WTC11 (cell line): ENCODE data around the gene LTBP4.

Experiments
- AFF4 ChIP-seq: sonication (generic); formaldehyde crosslinking; IDR thresholded peaks from 2 replicates; pipeline ENCODE4 v1.8.1; 2023; ENCODE audit warnings: mild to moderate bottlenecking, missing genetic modification reagents, borderline replicate concordance
- ATF1 ChIP-seq: sonication (generic); formaldehyde crosslinking; IDR thresholded peaks from 2 replicates; pipeline ENCODE4 v1.8.1; 2023; ENCODE audit warnings: mild to moderate bottlenecking, moderate library complexity, missing genetic modification reagents
- ATF3 ChIP-seq: sonication (generic); formaldehyde crosslinking; conservative IDR thresholded peaks from 2 replicates; pipeline ENCODE4 v1.8.1; 2022; ENCODE audit warnings: mild to moderate bottlenecking, missing genetic modification reagents
- CTCF ChIP-seq: fragments of 200-600 bp; IDR thresholded peaks from 2 replicates; pipeline ENCODE4 v1.8.0; 2022; ENCODE audit warnings: antibody characterized with exemption
- FOXJ3 ChIP-seq: sonication (generic); formaldehyde crosslinking; IDR thresholded peaks from 2 replicates; pipeline ENCODE4 v1.9.0; 2021; ENCODE audit warnings: missing genetic modification reagents, mild to moderate bottlenecking, borderline replicate concordance
- GABPB1 ChIP-seq: sonication (generic); formaldehyde crosslinking; IDR thresholded peaks from 2 replicates; pipeline ENCODE4 v1.8.1; 2023; ENCODE audit warnings: mild to moderate bottlenecking, missing genetic modification reagents
- GRHL2 ChIP-seq: fragments of 250-450 bp; sonication (Bioruptor Pico); IDR thresholded peaks from 2 replicates; pipeline ENCODE4 v1.8.0; 2022; ENCODE audit warnings: mild to moderate bottlenecking, moderate library complexity; ENCODE audit not compliant: insufficient replicate concordance, severe bottlenecking
- HMGXB4 ChIP-seq: sonication (generic); formaldehyde crosslinking; IDR thresholded peaks from 2 replicates; pipeline ENCODE4 v1.8.1; 2023; ENCODE audit warnings: mild to moderate bottlenecking, moderate library complexity, missing genetic modification reagents
- SP1 ChIP-seq: sonication (generic); formaldehyde crosslinking; conservative IDR thresholded peaks from 2 replicates; pipeline ENCODE4 v1.8.1; 2022; ENCODE audit warnings: missing genetic modification reagents
- TP53 ChIP-seq: sonication (generic); formaldehyde crosslinking; IDR thresholded peaks from 2 replicates; pipeline ENCODE4 v1.8.1; 2023; ENCODE audit warnings: mild to moderate bottlenecking, missing genetic modification reagents
- ZNF281 ChIP-seq: sonication (generic); formaldehyde crosslinking; IDR thresholded peaks from 2 replicates; pipeline ENCODE4 v1.8.0; 2023; ENCODE audit warnings: mild to moderate bottlenecking, missing genetic modification reagents
- ZNF317 ChIP-seq: sonication (generic); formaldehyde crosslinking; IDR thresholded peaks from 2 replicates; pipeline ENCODE4 v1.8.1; 2023; ENCODE audit warnings: low read depth, mild to moderate bottlenecking, moderate library complexity, missing genetic modification reagents, borderline replicate concordance
- ZSCAN18 ChIP-seq: fragments of 250-450 bp; sonication (Bioruptor Pico); IDR thresholded peaks from 2 replicates; pipeline ENCODE4 v2.1.2; 2022; ENCODE audit warnings: mild to moderate bottlenecking, moderate library complexity
- TF ChIP-seq, protein P1 (sequence below): sonication (generic); formaldehyde crosslinking; IDR thresholded peaks from 2 replicates; pipeline ENCODE4 v1.8.1; 2023; ENCODE audit warnings: mild to moderate bottlenecking, missing genetic modification reagents

- no peak for TF ChIP-seq SP1
- TF ChIP-seq AFF4 (CRISPR knock-in tag) = no peak
- no peak for TF ChIP-seq GABPB1
- TF ChIP-seq ATF1 (CRISPR knock-in tag) = no peak
- TF ChIP-seq FOXJ3 = no peak
- no peak for TF ChIP-seq GRHL2
- TF ChIP-seq CTCF = no peak
- no peak for TF ChIP-seq HMGXB4 (CRISPR knock-in tag)
- TF ChIP-seq, protein P1, sequence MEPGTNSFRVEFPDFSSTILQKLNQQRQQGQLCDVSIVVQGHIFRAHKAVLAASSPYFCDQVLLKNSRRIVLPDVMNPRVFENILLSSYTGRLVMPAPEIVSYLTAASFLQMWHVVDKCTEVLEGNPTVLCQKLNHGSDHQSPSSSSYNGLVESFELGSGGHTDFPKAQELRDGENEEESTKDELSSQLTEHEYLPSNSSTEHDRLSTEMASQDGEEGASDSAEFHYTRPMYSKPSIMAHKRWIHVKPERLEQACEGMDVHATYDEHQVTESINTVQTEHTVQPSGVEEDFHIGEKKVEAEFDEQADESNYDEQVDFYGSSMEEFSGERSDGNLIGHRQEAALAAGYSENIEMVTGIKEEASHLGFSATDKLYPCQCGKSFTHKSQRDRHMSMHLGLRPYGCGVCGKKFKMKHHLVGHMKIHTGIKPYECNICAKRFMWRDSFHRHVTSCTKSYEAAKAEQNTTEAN = no peak
- no peak for TF ChIP-seq ATF3 (CRISPR knock-in tag)
- no peak for TF ChIP-seq ZNF281 (CRISPR knock-in tag)
- TF ChIP-seq TP53 (CRISPR knock-in tag) = no peak
- no peak for TF ChIP-seq ZNF317 (CRISPR knock-in tag)
- TF ChIP-seq ZSCAN18 (CRISPR knock-in tag) = no peak
Observed at GRCh38 chr19:40658031-40658430, 56.9 kb downstream of the LTBP4 start.
